Measurements from ENCODE around the gene ORMDL3.
"Not testable (repeated sequence)": the region's sequence is repeated elsewhere in the genome, so short reads cannot be mapped to it uniquely, and the experiment has no call there.

The ORMDL3 gene

GRCh38 chr17:39898088-39898487 is 29.3 kb downstream of the ORMDL3 start:
- H3K18ac ChIP-seq (ENCODE audit: low read length): no peak overlapping the region
- H3K36me3 ChIP-seq (ENCODE audit: control insufficient read depth, insufficient read depth, low read length): no peaks in the 10 kb centered on the region
- no peak overlapping the region for H3K56ac ChIP-seq (ENCODE audit: low read length)
- H2AK5ac ChIP-seq (ENCODE audit: low read length): no peak overlapping the region
- no peaks in the 10 kb centered on the region for H3K27me3 ChIP-seq (ENCODE audit: insufficient read depth, low read length, poor library complexity)
- H3K23ac ChIP-seq (ENCODE audit: low read length): no peak overlapping the region
- H2BK15ac ChIP-seq (replicated peaks; ENCODE audit: low read depth): no peak overlapping the region
- no peak for DNase-seq
- no peak overlapping the region for H3K27ac ChIP-seq (ENCODE audit: low read depth, low read length)
- no peak overlapping the region for H3K4me2 ChIP-seq (ENCODE audit: low read length)
- H3K4me3 ChIP-seq (ENCODE audit: low read length): no peak overlapping the region
- no peaks in the 10 kb centered on the region for H3K4me1 ChIP-seq (ENCODE audit: control insufficient read depth, low read depth, low read length)
- no peak overlapping the region for H4K5ac ChIP-seq (ENCODE audit: low read length)
- WGBS (ENCODE audit: extremely low coverage, insufficient coverage, low lambda C conversion rate): no CpG with 5 or more reads among the region's 4 CpGs
- H3K9ac ChIP-seq (ENCODE audit: low read length): no peak overlapping the region
- H4K8ac ChIP-seq (ENCODE audit: low read depth, low read length): no peak overlapping the region
- H3K79me1 ChIP-seq (ENCODE audit: low read length): no peaks in the 10 kb centered on the region
- no peaks in the 10 kb centered on the region for H3K79me2 ChIP-seq (ENCODE audit: control insufficient read depth, insufficient read depth, low read length)
- H2BK5ac ChIP-seq (ENCODE audit: low read length): no peak overlapping the region
- no peak overlapping the region for H3K4ac ChIP-seq (ENCODE audit: low read depth, low read length)
- H2BK120ac ChIP-seq (ENCODE audit: low read depth, low read length): no peak overlapping the region

- H2BK5ac ChIP-seq (ENCODE audit: low read length): no peak overlapping the region
- H3K27me3 ChIP-seq (ENCODE audit: insufficient read depth, low read length, poor library complexity): no peaks in the 10 kb centered on the region
- H3K56ac ChIP-seq (ENCODE audit: low read length): no peak overlapping the region
- H3K23ac ChIP-seq (ENCODE audit: low read length): no peak overlapping the region
- no peaks in the 10 kb centered on the region for H3K79me1 ChIP-seq (ENCODE audit: low read length)
- no peak overlapping the region for H3K4me2 ChIP-seq (ENCODE audit: low read length)
- no peak for DNase-seq
- H3K18ac ChIP-seq (ENCODE audit: low read length): no peak overlapping the region
- WGBS (ENCODE audit: extremely low coverage, insufficient coverage, low lambda C conversion rate): no CpG with 5 or more reads among the region's 3 CpGs
- no peak overlapping the region for H4K5ac ChIP-seq (ENCODE audit: low read length)
- no peak overlapping the region for H2AK5ac ChIP-seq (ENCODE audit: low read length)
- H3K36me3 ChIP-seq (ENCODE audit: control insufficient read depth, insufficient read depth, low read length): no peaks in the 10 kb centered on the region
- H2BK15ac ChIP-seq (replicated peaks; ENCODE audit: low read depth): no peak overlapping the region
- H3K27ac ChIP-seq (ENCODE audit: low read depth, low read length): no peak overlapping the region
- H3K4ac ChIP-seq (ENCODE audit: low read depth, low read length): no peak overlapping the region
- no peaks in the 10 kb centered on the region for H3K4me1 ChIP-seq (ENCODE audit: control insufficient read depth, low read depth, low read length)
- no peak overlapping the region for H4K8ac ChIP-seq (ENCODE audit: low read depth, low read length)
- H3K9ac ChIP-seq (ENCODE audit: low read length): no peak overlapping the region
- no peak overlapping the region for H2BK120ac ChIP-seq (ENCODE audit: low read depth, low read length)
- H3K4me3 ChIP-seq (ENCODE audit: low read length): no peak overlapping the region
- no peaks in the 10 kb centered on the region for H3K79me2 ChIP-seq (ENCODE audit: control insufficient read depth, insufficient read depth, low read length)
Measured at GRCh38 chr17:39894681-39895376, 32.6 kb downstream of the ORMDL3 start.

- no peak overlapping the region for H3K4me3 ChIP-seq (ENCODE audit: low read length)
- no peak overlapping the region for H4K8ac ChIP-seq (ENCODE audit: low read depth, low read length)
- no peaks in the 10 kb centered on the region for H3K79me2 ChIP-seq (ENCODE audit: control insufficient read depth, insufficient read depth, low read length)
- H2BK5ac ChIP-seq (ENCODE audit: low read length): no peak overlapping the region
- no peaks in the 10 kb centered on the region for H3K27me3 ChIP-seq (ENCODE audit: insufficient read depth, low read length, poor library complexity)
- DNase-seq: no peak
- H3K27ac ChIP-seq (ENCODE audit: low read depth, low read length): no peak overlapping the region
- no peak overlapping the region for H4K5ac ChIP-seq (ENCODE audit: low read length)
- no peak overlapping the region for H2BK120ac ChIP-seq (ENCODE audit: low read depth, low read length)
- no peaks in the 10 kb centered on the region for H3K79me1 ChIP-seq (ENCODE audit: low read length)
- no peaks in the 10 kb centered on the region for H3K36me3 ChIP-seq (ENCODE audit: control insufficient read depth, insufficient read depth, low read length)
- no peak overlapping the region for H3K23ac ChIP-seq (ENCODE audit: low read length)
- H3K9ac ChIP-seq (ENCODE audit: low read length): no peak overlapping the region
- no peak overlapping the region for H3K4me2 ChIP-seq (ENCODE audit: low read length)
- no peaks in the 10 kb centered on the region for H3K4me1 ChIP-seq (ENCODE audit: control insufficient read depth, low read depth, low read length)
- WGBS (ENCODE audit: extremely low coverage, insufficient coverage, low lambda C conversion rate): no CpG with 5 or more reads among the region's 2 CpGs
- no peak overlapping the region for H2AK5ac ChIP-seq (ENCODE audit: low read length)
- no peak overlapping the region for H2BK15ac ChIP-seq (replicated peaks; ENCODE audit: low read depth)
- no peak overlapping the region for H3K56ac ChIP-seq (ENCODE audit: low read length)
- H3K4ac ChIP-seq (ENCODE audit: low read depth, low read length): no peak overlapping the region
- H3K18ac ChIP-seq (ENCODE audit: low read length): no peak overlapping the region
Measured at GRCh38 chr17:39889200-39889599, 38.2 kb downstream of the ORMDL3 start.

- Histone ChIP-seq H3K27me3 (ENCODE audit: insufficient read depth, low read length, poor library complexity) (no peaks in the 10 kb centered on the region), H3K4me1 (ENCODE audit: control insufficient read depth, low read depth, low read length) (no peaks in the 10 kb centered on the region), H4K5ac (ENCODE audit: low read length) (no peak overlapping the region), H3K4me2 (ENCODE audit: low read length) (no peak overlapping the region), H3K79me1 (ENCODE audit: low read length) (no peaks in the 10 kb centered on the region), H3K36me3 (ENCODE audit: control insufficient read depth, insufficient read depth, low read length) (no peaks in the 10 kb centered on the region), H3K56ac (ENCODE audit: low read length) (no peak overlapping the region), H3K79me2 (ENCODE audit: control insufficient read depth, insufficient read depth, low read length) (no peaks in the 10 kb centered on the region), H3K4me3 (ENCODE audit: low read length) (no peak overlapping the region), H3K4ac (ENCODE audit: low read depth, low read length) (no peak overlapping the region), H2BK5ac (ENCODE audit: low read length) (no peak overlapping the region), H3K18ac (ENCODE audit: low read length) (no peak overlapping the region), H2BK120ac (ENCODE audit: low read depth, low read length) (no peak overlapping the region), H4K8ac (ENCODE audit: low read depth, low read length) (no peak overlapping the region), H3K9ac (ENCODE audit: low read length) (no peak overlapping the region), H2AK5ac (ENCODE audit: low read length) (no peak overlapping the region), H2BK15ac (replicated peaks; ENCODE audit: low read depth) (no peak overlapping the region), H3K27ac (ENCODE audit: low read depth, low read length) (no peak overlapping the region), H3K23ac (ENCODE audit: low read length) (no peak overlapping the region)
- no peak for DNase-seq
Measured at GRCh38 chr17:39887078-39887477, 40.3 kb downstream of the ORMDL3 start.

GRCh38 chr17:39886102-39886501 is 41.3 kb downstream of the ORMDL3 start:
- H3K4ac ChIP-seq (ENCODE audit: low read depth, low read length); H2BK120ac ChIP-seq (ENCODE audit: low read depth, low read length); DNase-seq; H3K27ac ChIP-seq (ENCODE audit: low read depth, low read length); H2AK5ac ChIP-seq (ENCODE audit: low read length); H3K23ac ChIP-seq (ENCODE audit: low read length); H3K4me3 ChIP-seq (ENCODE audit: low read length); H3K9ac ChIP-seq (ENCODE audit: low read length); H3K18ac ChIP-seq (ENCODE audit: low read length); H3K4me2 ChIP-seq (ENCODE audit: low read length); H3K36me3 ChIP-seq (ENCODE audit: control insufficient read depth, insufficient read depth, low read length); H3K56ac ChIP-seq (ENCODE audit: low read length); H4K5ac ChIP-seq (ENCODE audit: low read length); H3K4me1 ChIP-seq (ENCODE audit: control insufficient read depth, low read depth, low read length); H3K79me1 ChIP-seq (ENCODE audit: low read length); H3K27me3 ChIP-seq (ENCODE audit: insufficient read depth, low read length, poor library complexity); H2BK5ac ChIP-seq (ENCODE audit: low read length); H4K8ac ChIP-seq (ENCODE audit: low read depth, low read length); H2BK15ac ChIP-seq (replicated peaks; ENCODE audit: low read depth); H3K79me2 ChIP-seq (ENCODE audit: control insufficient read depth, insufficient read depth, low read length): not testable (repeated sequence)
- no CpG with 5 or more reads among the region's 5 CpGs for WGBS (ENCODE audit: extremely low coverage, insufficient coverage, low lambda C conversion rate)

GRCh38 chr17:39872751-39873150 is 54.6 kb downstream of the ORMDL3 start:
- H4K5ac ChIP-seq (ENCODE audit: low read length): no peak overlapping the region
- no peak overlapping the region for H2AK5ac ChIP-seq (ENCODE audit: low read length)
- H4K8ac ChIP-seq (ENCODE audit: low read depth, low read length): no peak overlapping the region
- H3K9ac ChIP-seq (ENCODE audit: low read length): no peak overlapping the region
- H3K27ac ChIP-seq (ENCODE audit: low read depth, low read length): no peak overlapping the region
- H3K23ac ChIP-seq (ENCODE audit: low read length): no peak overlapping the region
- H2BK120ac ChIP-seq (ENCODE audit: low read depth, low read length): no peak overlapping the region
- no peaks in the 10 kb centered on the region for H3K79me2 ChIP-seq (ENCODE audit: control insufficient read depth, insufficient read depth, low read length)
- H3K27me3 ChIP-seq (ENCODE audit: insufficient read depth, low read length, poor library complexity): no peaks in the 10 kb centered on the region
- H3K4ac ChIP-seq (ENCODE audit: low read depth, low read length): no peak overlapping the region
- no peak overlapping the region for H2BK5ac ChIP-seq (ENCODE audit: low read length)
- H3K4me2 ChIP-seq (ENCODE audit: low read length): no peak overlapping the region
- no CpG with 5 or more reads among the region's 2 CpGs for WGBS (ENCODE audit: extremely low coverage, insufficient coverage, low lambda C conversion rate)
- H3K36me3 ChIP-seq (ENCODE audit: control insufficient read depth, insufficient read depth, low read length): no peaks in the 10 kb centered on the region
- no peak overlapping the region for H2BK15ac ChIP-seq (replicated peaks; ENCODE audit: low read depth)
- no peak overlapping the region for H3K4me3 ChIP-seq (ENCODE audit: low read length)
- H3K56ac ChIP-seq (ENCODE audit: low read length): no peak overlapping the region
- H3K18ac ChIP-seq (ENCODE audit: low read length): no peak overlapping the region
- no peak for DNase-seq
- H3K79me1 ChIP-seq (ENCODE audit: low read length): no peaks in the 10 kb centered on the region
- no peaks in the 10 kb centered on the region for H3K4me1 ChIP-seq (ENCODE audit: control insufficient read depth, low read depth, low read length)
